GM10266 (cell line): ENCODE measurements around the gene DNAH10.

Experiments used
- DNase-seq: peaks from one replicate; pipeline ENCODE4 v3.0.0; 2012; ENCODE audit errors: extremely low spot score
- TF ChIP-seq, protein P1 (sequence below): IDR thresholded peaks from 2 replicates; pipeline ENCODE4 v1.5.1; 2012; ENCODE audit warnings: mild to moderate bottlenecking, low read depth; ENCODE audit not compliant: control insufficient read depth, insufficient read depth; ENCODE audit errors: missing control alignments

DNAH10 gene

DNA sequence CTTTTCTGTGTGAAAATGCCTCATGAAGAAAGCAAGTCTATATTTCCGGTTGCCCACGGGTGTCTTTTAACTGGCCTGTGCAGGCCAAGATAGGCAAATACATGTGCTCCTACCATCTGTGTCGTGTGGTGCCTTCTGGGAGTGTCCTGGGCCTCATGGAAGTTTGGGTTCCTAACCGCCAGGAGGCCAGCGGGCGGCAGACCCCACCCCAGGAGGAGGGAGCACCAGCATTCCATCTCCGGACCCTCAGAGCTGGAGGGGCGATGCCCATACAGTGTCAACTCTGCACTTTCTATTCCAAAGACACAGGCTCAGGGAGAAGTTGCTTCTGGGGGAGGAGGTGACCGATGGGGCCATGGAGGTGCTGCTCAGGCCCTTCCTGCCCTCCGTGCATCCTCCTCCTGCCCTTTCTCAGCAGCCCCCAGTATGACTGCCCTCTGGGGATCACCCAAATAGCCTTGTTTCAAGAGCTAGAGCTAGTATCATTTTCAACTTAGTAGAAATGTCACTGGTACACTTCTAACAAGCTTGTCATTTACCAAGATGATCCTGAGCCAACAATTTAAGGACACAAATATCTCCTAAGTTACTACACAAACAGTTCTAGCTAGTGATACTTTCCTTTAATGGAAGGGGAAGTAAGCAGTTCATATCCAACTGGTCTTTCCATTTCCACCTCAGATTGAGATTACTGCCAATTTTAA is 192.7 kb downstream of the DNAH10 start:
- DNase-seq: no peak
- TF ChIP-seq, protein P1, sequence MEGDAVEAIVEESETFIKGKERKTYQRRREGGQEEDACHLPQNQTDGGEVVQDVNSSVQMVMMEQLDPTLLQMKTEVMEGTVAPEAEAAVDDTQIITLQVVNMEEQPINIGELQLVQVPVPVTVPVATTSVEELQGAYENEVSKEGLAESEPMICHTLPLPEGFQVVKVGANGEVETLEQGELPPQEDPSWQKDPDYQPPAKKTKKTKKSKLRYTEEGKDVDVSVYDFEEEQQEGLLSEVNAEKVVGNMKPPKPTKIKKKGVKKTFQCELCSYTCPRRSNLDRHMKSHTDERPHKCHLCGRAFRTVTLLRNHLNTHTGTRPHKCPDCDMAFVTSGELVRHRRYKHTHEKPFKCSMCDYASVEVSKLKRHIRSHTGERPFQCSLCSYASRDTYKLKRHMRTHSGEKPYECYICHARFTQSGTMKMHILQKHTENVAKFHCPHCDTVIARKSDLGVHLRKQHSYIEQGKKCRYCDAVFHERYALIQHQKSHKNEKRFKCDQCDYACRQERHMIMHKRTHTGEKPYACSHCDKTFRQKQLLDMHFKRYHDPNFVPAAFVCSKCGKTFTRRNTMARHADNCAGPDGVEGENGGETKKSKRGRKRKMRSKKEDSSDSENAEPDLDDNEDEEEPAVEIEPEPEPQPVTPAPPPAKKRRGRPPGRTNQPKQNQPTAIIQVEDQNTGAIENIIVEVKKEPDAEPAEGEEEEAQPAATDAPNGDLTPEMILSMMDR: no peak

GRCh38 chr12:123956249-123956648 is 194.1 kb downstream of the DNAH10 start:
- TF ChIP-seq, protein P1: no peak
- DNase-seq: no peak

GRCh38 chr12:123957196-123957595 is 195.1 kb downstream of the DNAH10 start:
- TF ChIP-seq, protein P1: no peak
- no peak for DNase-seq

- DNase-seq: no peak
- TF ChIP-seq, protein P1: no peak
Measured at GRCh38 chr12:123958462-123958861, 196.4 kb downstream of the DNAH10 start.

GRCh38 chr12:123958876-123959275 is 196.8 kb downstream of the DNAH10 start:
- TF ChIP-seq, protein P1: no peak
- no peak for DNase-seq

DNA sequence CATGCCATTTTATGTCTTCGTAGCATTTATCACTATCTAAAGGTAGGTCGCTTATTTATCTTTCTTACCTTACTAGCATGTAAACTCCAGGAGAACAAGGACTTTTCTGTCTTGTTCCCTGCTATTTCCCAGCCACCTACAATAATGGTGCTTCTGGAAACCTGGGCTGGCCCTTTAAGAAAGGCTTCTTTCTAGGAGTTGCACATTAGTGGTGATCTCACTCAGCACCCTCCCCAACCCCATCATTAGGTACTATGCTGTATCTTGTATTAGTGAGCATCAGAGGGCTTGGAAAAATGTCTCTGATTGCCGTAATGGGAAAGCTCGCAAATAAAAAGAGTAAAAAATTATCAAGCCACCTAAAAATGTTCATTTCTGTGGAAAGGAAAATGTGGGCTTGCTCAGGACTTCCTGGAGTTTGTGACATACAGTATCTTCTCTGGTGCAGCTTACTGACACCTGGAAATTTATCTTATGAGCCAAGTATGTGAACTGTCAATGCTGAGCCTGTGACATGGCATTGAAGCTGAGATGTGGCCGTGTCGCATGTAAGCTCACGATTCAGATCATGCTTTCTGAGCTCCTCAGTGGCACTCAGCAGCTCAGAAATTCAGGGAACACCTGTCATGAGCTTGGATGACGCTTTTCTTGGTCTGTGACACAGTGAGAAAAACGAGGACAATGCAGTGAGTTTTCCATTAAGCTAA is 198.1 kb downstream of the DNAH10 start:
- TF ChIP-seq, protein P1: no peak
- DNase-seq: no peak

- no peak for DNase-seq
- TF ChIP-seq, protein P1: no peak
Measured at GRCh38 chr12:123960856-123961255, 198.8 kb downstream of the DNAH10 start.
